ENCODE measurements around the gene RMC1. TPM values are rescaled to one million over a fixed set of nuclear protein-coding genes. Genes with fewer than 3 reads are reported as not detected.

Gene RMC1
- total and polyA plus RNA-seq, 12 donors: 10.2 to 61.7 (median 24.4) TPM

DNA sequence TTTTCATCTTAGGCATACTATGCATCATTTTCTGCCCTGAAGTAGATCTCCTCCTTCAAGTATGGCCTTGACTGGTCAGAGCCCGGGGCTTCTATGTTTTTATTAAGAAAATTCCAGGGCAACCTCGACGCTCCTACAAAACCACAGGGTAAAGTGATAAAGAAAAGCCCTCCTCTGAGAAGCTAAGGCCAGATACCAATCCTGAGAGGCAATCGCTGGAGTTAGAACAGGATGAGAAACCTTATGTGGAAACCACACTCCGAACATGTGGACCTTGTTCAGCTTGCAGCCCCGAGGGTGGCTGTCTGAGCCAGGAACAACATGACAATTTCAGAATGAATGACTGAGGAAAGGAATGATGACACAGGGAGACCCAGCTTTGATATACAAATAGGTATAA is 35.6 kb downstream of the RMC1 start:
- intact Hi-C loops (cut with DNase I): no loop called here
- Histone ChIP-seq H3K4me3 (no peak overlapping the region), H3K4me1 (replicated peaks in 1 of 2) (peaks cover 10 to 20% of the 10 kb centered on the region in 2 donors), H3K27ac (no peak overlapping the region), H3K36me3 (replicated peaks in 1 of 2) (peaks cover 0 to 95% of the 10 kb centered on the region in 2 donors), H3K27me3 (no peaks in the 10 kb centered on the region), H3K9me3 (replicated peaks in 1 of 3) (no peaks in the 10 kb centered on the region)
- TF ChIP-seq, protein P1, sequence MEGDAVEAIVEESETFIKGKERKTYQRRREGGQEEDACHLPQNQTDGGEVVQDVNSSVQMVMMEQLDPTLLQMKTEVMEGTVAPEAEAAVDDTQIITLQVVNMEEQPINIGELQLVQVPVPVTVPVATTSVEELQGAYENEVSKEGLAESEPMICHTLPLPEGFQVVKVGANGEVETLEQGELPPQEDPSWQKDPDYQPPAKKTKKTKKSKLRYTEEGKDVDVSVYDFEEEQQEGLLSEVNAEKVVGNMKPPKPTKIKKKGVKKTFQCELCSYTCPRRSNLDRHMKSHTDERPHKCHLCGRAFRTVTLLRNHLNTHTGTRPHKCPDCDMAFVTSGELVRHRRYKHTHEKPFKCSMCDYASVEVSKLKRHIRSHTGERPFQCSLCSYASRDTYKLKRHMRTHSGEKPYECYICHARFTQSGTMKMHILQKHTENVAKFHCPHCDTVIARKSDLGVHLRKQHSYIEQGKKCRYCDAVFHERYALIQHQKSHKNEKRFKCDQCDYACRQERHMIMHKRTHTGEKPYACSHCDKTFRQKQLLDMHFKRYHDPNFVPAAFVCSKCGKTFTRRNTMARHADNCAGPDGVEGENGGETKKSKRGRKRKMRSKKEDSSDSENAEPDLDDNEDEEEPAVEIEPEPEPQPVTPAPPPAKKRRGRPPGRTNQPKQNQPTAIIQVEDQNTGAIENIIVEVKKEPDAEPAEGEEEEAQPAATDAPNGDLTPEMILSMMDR (IDR thresholded peaks at IDR 0.05): no peak
- no peak for TF ChIP-seq POLR2A (IDR thresholded peaks at IDR 0.05)
- no peak for DNase-seq
- WGBS, 4 donors: 45 to 61% (median 55%) methylated on average over 6 of the region's 6 CpGs

DNA sequence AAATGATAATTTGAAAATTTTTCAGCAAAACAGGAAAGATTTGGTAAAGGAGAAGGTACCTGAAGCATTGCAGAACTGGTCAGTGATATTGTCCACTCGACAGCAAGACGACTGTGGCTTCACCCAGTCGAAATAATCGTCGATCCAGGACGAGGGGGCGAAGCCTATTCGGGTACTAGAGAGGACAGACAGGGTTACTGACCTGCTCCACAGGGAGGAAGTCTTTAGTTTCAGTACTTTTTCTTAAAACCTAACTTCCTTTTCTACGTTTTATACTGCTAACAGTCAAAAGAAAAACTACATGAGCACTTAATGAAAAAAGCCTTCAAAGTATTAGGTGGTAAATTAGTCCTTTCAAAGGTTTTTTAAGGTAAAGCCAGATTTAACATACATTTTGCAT is 36.0 kb downstream of the RMC1 start:
- intact Hi-C loops (cut with DNase I): no loop called here
- no peaks in the 10 kb centered on the region for H3K27me3 ChIP-seq
- peak overlapping the region in 2 of 5 donors; percentile 45 to 53 for H3K27ac ChIP-seq
- no peaks in the 10 kb centered on the region for H3K9me3 ChIP-seq (replicated peaks in 1 of 3)
- no peak for DNase-seq
- TF ChIP-seq, protein P1 (IDR thresholded peaks at IDR 0.05): no peak
- no peak for TF ChIP-seq POLR2A (IDR thresholded peaks at IDR 0.05)
- peaks cover 10 to 20% of the 10 kb centered on the region in 2 donors for H3K4me1 ChIP-seq (replicated peaks in 1 of 2)
- no peak overlapping the region for H3K4me3 ChIP-seq
- 72 to 90% (median 86%) methylated on average over 9 of the region's 9 CpGs for WGBS, 4 donors
- peaks cover 0 to 95% of the 10 kb centered on the region in 2 donors for H3K36me3 ChIP-seq (replicated peaks in 1 of 2)

DNA sequence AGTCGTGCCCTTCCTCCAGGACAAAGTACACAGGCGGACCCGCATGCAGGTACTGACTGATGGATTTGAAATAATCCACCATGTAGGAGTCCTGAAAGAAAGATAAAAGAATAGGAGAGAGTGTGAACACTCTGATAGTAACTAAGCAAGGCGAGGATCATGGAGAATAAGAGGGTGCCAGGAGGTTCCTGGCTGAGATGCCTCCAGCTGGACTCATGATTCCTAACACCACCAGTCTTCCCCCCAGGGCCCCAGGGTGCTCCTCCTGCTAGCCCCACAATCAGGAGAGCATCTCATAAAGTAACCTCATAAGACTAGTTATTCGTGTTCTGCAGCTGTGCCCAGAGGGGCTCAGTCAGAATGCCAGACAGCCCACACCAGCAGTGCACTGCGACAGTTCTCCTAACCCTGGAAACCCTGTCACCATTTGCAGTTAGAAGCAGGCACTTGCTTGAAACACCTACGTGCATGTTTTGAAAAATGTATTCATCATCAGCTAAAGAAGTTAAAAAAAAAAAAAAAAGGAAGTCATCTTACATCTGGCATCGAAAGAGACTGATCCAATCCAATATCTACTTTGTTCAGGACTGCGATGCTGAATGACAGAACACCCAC is 36.7 kb downstream of the RMC1 start:
- H3K27me3 ChIP-seq: no peaks in the 10 kb centered on the region
- peaks cover 0 to 95% of the 10 kb centered on the region in 2 donors for H3K36me3 ChIP-seq (replicated peaks in 1 of 2)
- 78 to 84% (median 81%) methylated on average over 9 of the region's 9 CpGs for WGBS, 4 donors
- H3K4me1 ChIP-seq (replicated peaks in 1 of 2): peaks cover 10 to 20% of the 10 kb centered on the region in 2 donors
- H3K9me3 ChIP-seq (replicated peaks in 1 of 3): no peaks in the 10 kb centered on the region
- intact Hi-C loops (cut with DNase I): no loop called here
- peak in 1 of 7 donors; percentile 3 for DNase-seq
- no peak for TF ChIP-seq POLR2A (IDR thresholded peaks at IDR 0.05)
- peak overlapping the region in 3 of 5 donors; percentile 39 to 53 (median 45) for H3K27ac ChIP-seq
- no peak overlapping the region for H3K4me3 ChIP-seq

DNA sequence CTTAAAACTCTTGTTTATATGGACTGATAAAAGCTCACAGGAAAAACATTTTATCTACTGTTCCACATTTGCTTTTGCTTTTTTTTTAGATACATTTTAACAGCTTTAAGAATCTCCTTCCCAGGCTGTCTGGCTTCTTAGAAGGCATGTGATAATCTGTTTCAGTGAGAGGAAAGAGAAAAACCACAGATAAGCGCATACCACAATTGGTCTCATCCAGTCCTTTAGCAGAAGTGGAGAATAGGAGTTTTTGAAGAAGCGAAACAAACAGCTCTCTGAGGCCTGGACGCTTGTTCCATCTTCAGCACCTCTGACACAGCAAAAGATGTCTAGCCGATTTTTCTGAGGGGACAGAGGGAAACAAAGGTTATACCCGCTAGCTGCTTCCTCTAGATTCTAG is 37.6 kb downstream of the RMC1 start:
- intact Hi-C loops (cut with DNase I): no loop called here
- peaks cover 0 to 93% of the 10 kb centered on the region in 2 donors for H3K36me3 ChIP-seq (replicated peaks in 1 of 2)

More for the DNA sequence above, 37.6 kb downstream of the RMC1 start:
- peak in 1 of 7 donors; percentile 12 for DNase-seq
- WGBS, 4 donors: 65 to 76% (median 70%) methylated on average over 5 of the region's 5 CpGs
- peaks cover 10 to 20% of the 10 kb centered on the region in 2 donors for H3K4me1 ChIP-seq (replicated peaks in 1 of 2)
- H3K9me3 ChIP-seq (replicated peaks in 1 of 3): no peaks in the 10 kb centered on the region
- no peaks in the 10 kb centered on the region for H3K27me3 ChIP-seq
- H3K27ac ChIP-seq: peak overlapping the region in 4 of 5 donors; percentile 26 to 53 (median 40)
- no peak overlapping the region for H3K4me3 ChIP-seq
- TF ChIP-seq, protein P1 (IDR thresholded peaks at IDR 0.05): no peak
- TF ChIP-seq POLR2A (IDR thresholded peaks at IDR 0.05): no peak
